Measurements from ENCODE around the gene SCPEP1.
A peak's percentile ranks its signal among the peaks of the same experiment; 100 is the strongest.

Gene SCPEP1

DNA sequence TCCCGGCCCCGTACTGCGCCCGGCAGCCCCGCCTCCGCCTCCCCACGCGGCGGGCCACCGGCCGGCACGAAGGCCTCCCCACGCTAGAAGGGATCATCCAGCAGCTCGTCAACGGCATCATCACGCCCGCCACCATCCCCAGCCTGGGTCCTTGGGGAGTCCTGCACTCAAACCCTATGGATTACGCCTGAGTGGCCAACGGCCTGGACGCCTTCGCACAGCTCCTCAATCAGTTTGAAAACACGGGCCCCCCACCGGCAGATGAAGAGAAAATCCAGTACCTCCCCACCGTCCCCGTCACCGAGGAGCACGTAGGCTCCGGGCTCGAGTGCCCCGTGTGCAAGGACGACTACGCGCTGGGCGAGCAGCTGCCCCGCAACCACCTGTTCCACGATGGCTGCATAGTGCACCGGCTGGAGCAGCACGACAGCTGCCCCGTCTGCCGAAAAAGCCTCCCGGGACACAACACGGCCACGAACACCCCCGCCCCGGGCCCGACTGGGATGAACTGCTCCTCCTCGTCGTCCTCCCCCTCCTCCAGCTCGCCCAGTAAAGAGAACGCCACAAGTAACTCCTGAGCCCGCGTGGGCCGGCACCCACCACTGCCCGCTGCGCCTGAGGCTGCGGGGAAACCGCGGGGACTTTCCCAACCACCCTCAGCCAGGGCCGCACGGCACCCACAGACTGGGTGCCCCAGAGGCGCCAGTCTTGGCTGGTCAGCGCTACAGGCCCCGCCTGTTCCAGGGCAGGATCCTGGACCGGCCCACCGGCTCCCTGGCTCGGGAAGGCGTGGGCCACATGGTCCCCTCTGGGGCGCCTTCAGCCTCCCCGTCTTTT is 68.2 kb downstream of the SCPEP1 start:
- DNase-seq (ENCODE audit: low read depth), result no peak
- no peak for TF ChIP-seq CTCF (IDR thresholded peaks at IDR 0.05; ENCODE audit: control insufficient read depth, insufficient read depth, low read depth, low read length, missing control alignments)
- H3K4me3 ChIP-seq (ENCODE audit: control insufficient read depth, low read depth, low read length), result peak overlapping the region; percentile 5

DNA sequence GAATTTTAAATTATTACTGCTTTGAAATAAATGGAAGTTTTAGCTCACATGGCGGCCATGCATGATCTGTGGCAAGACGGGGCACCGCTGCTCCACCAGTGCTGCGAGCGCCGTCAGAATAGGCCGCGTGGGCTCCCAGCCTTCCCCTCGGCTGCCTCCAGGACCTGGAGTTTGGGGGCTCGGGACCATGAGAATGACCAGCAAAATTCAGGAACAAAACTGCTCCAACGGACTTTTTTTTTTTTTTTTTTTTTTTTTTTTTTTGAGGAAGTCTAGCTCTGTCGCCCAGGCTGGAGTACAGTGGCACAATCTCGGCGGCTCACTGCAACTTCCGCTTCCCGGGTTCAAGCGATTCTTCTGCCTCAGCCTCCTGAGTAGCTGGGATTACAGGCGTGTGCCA is 68.8 kb downstream of the SCPEP1 start:
- no peak overlapping the region for H3K4me3 ChIP-seq (ENCODE audit: control insufficient read depth, low read depth, low read length)
- DNase-seq (ENCODE audit: low read depth), result no peak
- no peak for TF ChIP-seq CTCF (IDR thresholded peaks at IDR 0.05; ENCODE audit: control insufficient read depth, insufficient read depth, low read depth, low read length, missing control alignments)

- no peak for DNase-seq (ENCODE audit: low read depth)
- no peak overlapping the region for H3K4me3 ChIP-seq (ENCODE audit: control insufficient read depth, low read depth, low read length)
- TF ChIP-seq CTCF (IDR thresholded peaks at IDR 0.05; ENCODE audit: control insufficient read depth, insufficient read depth, low read depth, low read length, missing control alignments), result no peak
These were observed 70.2 kb downstream of the SCPEP1 start for GRCh38 chr17:57048096-57048495.

GRCh38 chr17:57050306-57050705 is 72.4 kb downstream of the SCPEP1 start:
- DNase-seq (ENCODE audit: low read depth), result no peak
- no peak for TF ChIP-seq CTCF (IDR thresholded peaks at IDR 0.05; ENCODE audit: control insufficient read depth, insufficient read depth, low read depth, low read length, missing control alignments)
- no peak overlapping the region for H3K4me3 ChIP-seq (ENCODE audit: control insufficient read depth, low read depth, low read length)

DNA sequence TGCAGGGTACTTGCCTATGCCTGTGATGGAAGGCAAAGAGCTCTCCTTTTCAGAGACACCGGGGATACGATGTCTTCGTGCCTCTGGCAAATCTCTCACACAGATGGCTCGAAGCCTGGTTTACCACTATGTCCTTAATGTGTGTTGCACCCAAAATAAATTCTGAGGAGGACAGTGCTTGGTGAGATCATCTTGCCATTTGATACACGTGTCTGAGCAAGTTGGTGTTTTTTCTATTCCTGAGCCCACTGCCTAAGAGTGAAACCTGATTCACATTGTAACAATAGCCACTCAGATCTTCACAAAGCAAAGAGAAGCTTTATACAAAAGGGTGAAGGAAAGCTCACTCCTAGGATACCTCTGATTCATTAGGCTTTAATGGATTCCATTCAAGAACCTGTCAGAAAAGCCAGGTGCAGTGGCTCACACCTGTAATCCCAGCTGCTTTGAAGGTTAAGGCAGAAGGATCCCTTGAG is 74.0 kb downstream of the SCPEP1 start:
- H3K4me3 ChIP-seq (ENCODE audit: control insufficient read depth, low read depth, low read length), result no peak overlapping the region
- DNase-seq (ENCODE audit: low read depth), result no peak
- no peak for TF ChIP-seq CTCF (IDR thresholded peaks at IDR 0.05; ENCODE audit: control insufficient read depth, insufficient read depth, low read depth, low read length, missing control alignments)

All from AG09309 (cell line).